ENCODE measurements around the gene CASKIN2. TPM values are rescaled to one million over a fixed set of nuclear protein-coding genes. Genes with fewer than 3 reads are reported as not detected.

CASKIN2 gene
- total RNA-seq, 1 experiment from 2014 or later, result 19.2 TPM

DNA sequence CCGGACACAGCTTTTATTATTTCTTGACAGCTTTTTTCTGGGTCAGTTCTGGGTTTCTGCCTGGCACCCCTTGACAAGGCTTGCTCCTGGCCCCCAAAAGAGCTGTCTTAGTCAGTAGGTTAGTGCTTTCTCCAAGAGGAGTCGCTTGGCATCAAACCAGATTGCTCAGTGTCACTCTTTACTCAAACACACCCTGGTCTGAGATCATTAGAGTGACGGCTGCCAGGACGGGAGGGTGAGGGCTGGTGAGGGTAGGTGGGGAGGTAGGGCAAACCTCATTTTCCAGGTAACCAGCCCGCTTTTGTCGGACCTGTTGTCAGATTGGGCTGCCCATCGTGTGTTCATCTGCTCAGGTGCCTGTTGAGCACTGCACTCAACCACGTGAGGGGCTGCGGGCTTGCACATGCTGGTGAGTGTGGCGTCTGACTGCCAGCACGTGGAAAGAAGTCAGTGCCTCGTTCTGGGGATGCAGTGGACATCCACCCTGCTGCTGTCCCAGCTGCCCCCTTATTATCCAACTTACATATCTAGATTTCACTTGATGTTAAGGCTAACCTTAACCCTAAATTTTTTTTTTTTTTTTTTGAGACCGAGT, 46.5 kb downstream of the CASKIN2 start:
- no peaks in the 10 kb centered on the region for H3K9me3 Mint-ChIP-seq (ENCODE audit: unreplicated experiment)
- POLR2A ChIA-PET, result interaction anchor here (1.1 kb wide), 2 partner anchors 13 to 56 kb away, joined by 3 read pairs; partner anchors contain the start of genes LLGL2 and TMEM94
- DNase-seq (ENCODE audit: unreplicated experiment), result no peak
- peaks cover 15% of the 10 kb centered on the region for H3K36me3 Mint-ChIP-seq (ENCODE audit: insufficient read depth, unreplicated experiment)
- TF ChIP-seq, protein P1, sequence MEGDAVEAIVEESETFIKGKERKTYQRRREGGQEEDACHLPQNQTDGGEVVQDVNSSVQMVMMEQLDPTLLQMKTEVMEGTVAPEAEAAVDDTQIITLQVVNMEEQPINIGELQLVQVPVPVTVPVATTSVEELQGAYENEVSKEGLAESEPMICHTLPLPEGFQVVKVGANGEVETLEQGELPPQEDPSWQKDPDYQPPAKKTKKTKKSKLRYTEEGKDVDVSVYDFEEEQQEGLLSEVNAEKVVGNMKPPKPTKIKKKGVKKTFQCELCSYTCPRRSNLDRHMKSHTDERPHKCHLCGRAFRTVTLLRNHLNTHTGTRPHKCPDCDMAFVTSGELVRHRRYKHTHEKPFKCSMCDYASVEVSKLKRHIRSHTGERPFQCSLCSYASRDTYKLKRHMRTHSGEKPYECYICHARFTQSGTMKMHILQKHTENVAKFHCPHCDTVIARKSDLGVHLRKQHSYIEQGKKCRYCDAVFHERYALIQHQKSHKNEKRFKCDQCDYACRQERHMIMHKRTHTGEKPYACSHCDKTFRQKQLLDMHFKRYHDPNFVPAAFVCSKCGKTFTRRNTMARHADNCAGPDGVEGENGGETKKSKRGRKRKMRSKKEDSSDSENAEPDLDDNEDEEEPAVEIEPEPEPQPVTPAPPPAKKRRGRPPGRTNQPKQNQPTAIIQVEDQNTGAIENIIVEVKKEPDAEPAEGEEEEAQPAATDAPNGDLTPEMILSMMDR (IDR thresholded peaks at IDR 0.05; ENCODE audit: unreplicated experiment), result no peak
- CTCF ChIA-PET, result interaction anchor here (0.6 to 1.1 kb wide), 2 partner anchors 165 to 167 kb away, joined by 3 to 4 read pairs; partner anchors contain the start of gene SMIM5
- H3K27me3 Mint-ChIP-seq (ENCODE audit: insufficient read depth, unreplicated experiment), result no peaks in the 10 kb centered on the region
- H3K27ac Mint-ChIP-seq (ENCODE audit: low read depth, unreplicated experiment), result no peak overlapping the region
- BruUV-seq (replicated peaks), result no TSS peak
- H3K4me3 Mint-ChIP-seq (ENCODE audit: unreplicated experiment), result no peak overlapping the region
- H3K4me1 Mint-ChIP-seq (ENCODE audit: insufficient read depth, unreplicated experiment), result no peaks in the 10 kb centered on the region
- intact Hi-C loops (cut with micrococcal nuclease), result no loop called here

DNA sequence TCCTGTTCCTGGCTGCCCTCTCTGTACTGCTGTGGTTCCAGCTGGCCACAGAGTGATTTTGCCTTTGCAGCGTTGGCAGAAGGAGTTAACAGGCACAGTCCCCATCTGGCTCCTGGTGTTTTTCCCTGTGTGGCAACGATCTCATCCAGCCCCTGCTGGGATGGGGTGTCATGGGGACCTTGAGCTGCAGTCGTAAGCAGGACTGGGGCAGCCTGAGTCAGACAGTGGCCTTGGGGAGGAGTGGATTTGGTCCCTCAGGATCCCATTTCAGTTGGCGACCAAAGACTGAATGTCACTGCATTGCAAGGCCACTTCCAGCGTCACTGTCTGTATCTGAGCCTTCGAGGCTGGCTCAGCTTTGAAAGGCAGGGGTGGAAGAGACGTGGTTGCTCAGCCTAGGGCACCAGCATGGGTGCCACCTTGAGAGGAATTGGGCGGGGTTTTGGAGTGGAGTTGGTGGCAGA, 47.0 kb downstream of the CASKIN2 start:
- CTCF ChIA-PET, result interaction anchor here (0.7 to 1.1 kb wide), 2 partner anchors 50 to 165 kb away, joined by 3 to 4 read pairs; partner anchors contain the start of gene SMIM5
- TF ChIP-seq, protein P1 (IDR thresholded peaks at IDR 0.05; ENCODE audit: unreplicated experiment), result no peak
- no peak overlapping the region for H3K4me3 Mint-ChIP-seq (ENCODE audit: unreplicated experiment)
- H3K36me3 Mint-ChIP-seq (ENCODE audit: insufficient read depth, unreplicated experiment), result peaks cover 10% of the 10 kb centered on the region
- H3K27ac Mint-ChIP-seq (ENCODE audit: low read depth, unreplicated experiment), result no peak overlapping the region
- DNase-seq (ENCODE audit: unreplicated experiment), result no peak
- H3K4me1 Mint-ChIP-seq (ENCODE audit: insufficient read depth, unreplicated experiment), result no peaks in the 10 kb centered on the region
- intact Hi-C loops (cut with micrococcal nuclease), result no loop called here
- no peaks in the 10 kb centered on the region for H3K27me3 Mint-ChIP-seq (ENCODE audit: insufficient read depth, unreplicated experiment)
- POLR2A ChIA-PET, result interaction anchor here (1.1 kb wide), 2 partner anchors 12 to 57 kb away, joined by 3 read pairs; partner anchors contain the start of genes LLGL2 and TMEM94
- no TSS peak for BruUV-seq (replicated peaks)
- no peaks in the 10 kb centered on the region for H3K9me3 Mint-ChIP-seq (ENCODE audit: unreplicated experiment)

DNA sequence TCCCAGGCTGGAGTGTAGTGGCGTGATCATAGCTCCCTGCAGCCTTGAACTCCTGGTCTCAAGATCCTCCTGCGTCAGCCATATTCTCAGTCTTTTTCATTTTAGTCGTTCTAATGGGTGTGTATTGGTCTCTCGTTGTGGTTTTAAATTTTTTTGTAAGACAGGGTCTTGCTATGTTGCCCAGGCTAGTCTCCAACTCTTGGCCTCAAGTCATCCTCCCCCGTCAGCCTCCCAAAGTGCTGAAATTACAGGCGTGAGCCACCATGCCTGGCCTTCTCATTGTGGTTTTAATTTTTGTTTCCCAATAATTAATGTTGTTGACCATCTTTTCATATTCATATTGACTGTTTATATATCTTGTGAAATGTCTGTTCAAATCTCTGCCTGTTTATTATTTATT, 50.3 kb downstream of the CASKIN2 start:
- H3K9me3 Mint-ChIP-seq (ENCODE audit: unreplicated experiment), result no peaks in the 10 kb centered on the region
- intact Hi-C loops (cut with micrococcal nuclease), result no loop called here
- CTCF ChIA-PET, result no interaction called here
- TF ChIP-seq, protein P1 (IDR thresholded peaks at IDR 0.05; ENCODE audit: unreplicated experiment), result no peak
- H3K4me1 Mint-ChIP-seq (ENCODE audit: insufficient read depth, unreplicated experiment), result peaks cover 2% of the 10 kb centered on the region
- no peak for DNase-seq (ENCODE audit: unreplicated experiment)
- H3K4me3 Mint-ChIP-seq (ENCODE audit: unreplicated experiment), result no peak overlapping the region
- no peak overlapping the region for H3K27ac Mint-ChIP-seq (ENCODE audit: low read depth, unreplicated experiment)
- POLR2A ChIA-PET, result interaction anchor here (1.6 kb wide), 1 partner anchor 9 kb away, joined by 5 read pairs; the partner anchor contains the start of gene TMEM94
- BruUV-seq (replicated peaks), result no TSS peak
- no peaks in the 10 kb centered on the region for H3K27me3 Mint-ChIP-seq (ENCODE audit: insufficient read depth, unreplicated experiment)
- H3K36me3 Mint-ChIP-seq (ENCODE audit: insufficient read depth, unreplicated experiment), result no peaks in the 10 kb centered on the region

DNA sequence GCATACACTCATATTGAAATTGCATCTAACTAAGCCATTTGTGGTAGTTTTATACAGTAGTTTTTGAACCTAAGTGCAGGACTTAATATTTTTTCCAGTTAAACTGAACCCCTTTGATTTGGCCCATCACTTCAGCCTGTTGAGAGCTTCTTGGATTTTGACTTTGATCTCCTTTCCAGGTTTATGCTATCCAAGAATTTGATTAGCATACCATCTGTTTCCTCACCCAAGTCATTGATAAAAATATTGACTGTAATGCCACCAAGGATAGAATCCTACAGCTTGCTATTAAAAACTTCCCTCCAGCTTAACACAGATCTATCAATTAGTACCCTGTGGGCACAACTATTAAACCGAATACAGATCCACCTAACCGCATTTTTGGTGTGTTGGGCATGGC, 51.7 kb downstream of the CASKIN2 start:
- DNase-seq (ENCODE audit: unreplicated experiment), result no peak
- H3K36me3 Mint-ChIP-seq (ENCODE audit: insufficient read depth, unreplicated experiment), result no peaks in the 10 kb centered on the region
- intact Hi-C loops (cut with micrococcal nuclease), result no loop called here
- CTCF ChIA-PET, result interaction anchor here (0.7 kb wide), 1 partner anchor 38 kb away, joined by 3 read pairs; no protein-coding TSS in a partner anchor
- BruUV-seq (replicated peaks), result no TSS peak
- H3K4me1 Mint-ChIP-seq (ENCODE audit: insufficient read depth, unreplicated experiment), result peaks cover 6% of the 10 kb centered on the region
- H3K27ac Mint-ChIP-seq (ENCODE audit: low read depth, unreplicated experiment), result no peak overlapping the region
- no peaks in the 10 kb centered on the region for H3K27me3 Mint-ChIP-seq (ENCODE audit: insufficient read depth, unreplicated experiment)
- POLR2A ChIA-PET, result interaction anchor here (0.7 to 1.6 kb wide), 2 partner anchors 8 to 174 kb away, joined by 3 to 5 read pairs; partner anchors contain the start of genes SLC25A19 and TMEM94
- H3K9me3 Mint-ChIP-seq (ENCODE audit: unreplicated experiment), result no peaks in the 10 kb centered on the region
- no peak overlapping the region for H3K4me3 Mint-ChIP-seq (ENCODE audit: unreplicated experiment)
- TF ChIP-seq, protein P1 (IDR thresholded peaks at IDR 0.05; ENCODE audit: unreplicated experiment), result no peak
